HUDEP-2 (cell line): ENCODE data around the gene PSTK.

ENCODE experiments used
- DNase-seq, 76 experiments: peaks; one replicate each; lab custom pipeline; 2025; ENCODE audit not compliant: unreplicated experiment in 76 of 76; lab: John Stamatoyannopoulos, UW

PSTK gene, protein sequence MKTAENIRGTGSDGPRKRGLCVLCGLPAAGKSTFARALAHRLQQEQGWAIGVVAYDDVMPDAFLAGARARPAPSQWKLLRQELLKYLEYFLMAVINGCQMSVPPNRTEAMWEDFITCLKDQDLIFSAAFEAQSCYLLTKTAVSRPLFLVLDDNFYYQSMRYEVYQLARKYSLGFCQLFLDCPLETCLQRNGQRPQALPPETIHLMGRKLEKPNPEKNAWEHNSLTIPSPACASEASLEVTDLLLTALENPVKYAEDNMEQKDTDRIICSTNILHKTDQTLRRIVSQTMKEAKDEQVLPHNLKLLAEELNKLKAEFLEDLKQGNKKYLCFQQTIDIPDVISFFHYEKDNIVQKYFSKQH

DNA sequence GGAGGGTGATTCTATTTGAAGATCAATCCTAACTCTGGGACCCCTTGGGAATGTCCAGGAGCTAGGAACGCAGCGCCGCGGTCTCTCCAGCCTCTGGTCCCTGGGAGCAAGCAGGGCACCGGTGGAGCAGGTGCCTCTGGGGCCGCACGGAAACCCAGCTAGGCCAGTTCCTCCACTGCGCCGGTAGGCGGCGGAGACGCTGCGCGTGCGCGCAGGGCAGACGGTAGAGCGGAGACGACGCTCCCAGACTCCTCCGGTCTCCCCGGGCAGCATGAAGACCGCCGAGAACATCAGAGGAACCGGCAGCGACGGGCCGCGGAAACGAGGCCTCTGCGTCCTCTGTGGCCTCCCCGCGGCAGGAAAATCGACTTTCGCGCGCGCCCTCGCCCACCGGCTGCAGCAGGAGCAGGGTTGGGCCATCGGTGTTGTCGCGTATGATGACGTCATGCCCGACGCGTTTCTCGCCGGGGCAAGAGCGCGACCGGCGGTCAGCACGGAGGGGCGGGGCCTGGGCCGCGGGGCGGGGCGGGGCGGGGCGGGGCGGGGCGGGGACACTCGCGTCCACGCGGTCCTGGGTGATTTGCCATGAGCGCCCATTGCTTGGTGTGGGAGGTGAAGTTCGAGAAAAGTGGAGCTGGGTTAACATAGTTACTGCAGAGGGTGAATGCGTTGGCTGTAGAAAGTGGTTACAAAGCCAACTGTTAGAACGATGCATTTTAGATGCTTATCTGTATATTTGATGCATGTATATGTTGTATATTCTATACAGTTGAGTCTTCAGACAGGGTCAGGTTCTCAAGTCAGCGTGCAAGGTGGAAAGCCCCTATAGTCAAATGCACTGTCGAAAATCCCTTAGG is at the start of gene PSTK:
TSS of gene PSTK (plus strand) at position 193 of the 857 bp plus-strand sequence. CDS start at position 272, 79 bp downstream.
- DNase-seq, result peak in 75 of 76 experiments; percentile 15 to 96 (median 81)

DNA sequence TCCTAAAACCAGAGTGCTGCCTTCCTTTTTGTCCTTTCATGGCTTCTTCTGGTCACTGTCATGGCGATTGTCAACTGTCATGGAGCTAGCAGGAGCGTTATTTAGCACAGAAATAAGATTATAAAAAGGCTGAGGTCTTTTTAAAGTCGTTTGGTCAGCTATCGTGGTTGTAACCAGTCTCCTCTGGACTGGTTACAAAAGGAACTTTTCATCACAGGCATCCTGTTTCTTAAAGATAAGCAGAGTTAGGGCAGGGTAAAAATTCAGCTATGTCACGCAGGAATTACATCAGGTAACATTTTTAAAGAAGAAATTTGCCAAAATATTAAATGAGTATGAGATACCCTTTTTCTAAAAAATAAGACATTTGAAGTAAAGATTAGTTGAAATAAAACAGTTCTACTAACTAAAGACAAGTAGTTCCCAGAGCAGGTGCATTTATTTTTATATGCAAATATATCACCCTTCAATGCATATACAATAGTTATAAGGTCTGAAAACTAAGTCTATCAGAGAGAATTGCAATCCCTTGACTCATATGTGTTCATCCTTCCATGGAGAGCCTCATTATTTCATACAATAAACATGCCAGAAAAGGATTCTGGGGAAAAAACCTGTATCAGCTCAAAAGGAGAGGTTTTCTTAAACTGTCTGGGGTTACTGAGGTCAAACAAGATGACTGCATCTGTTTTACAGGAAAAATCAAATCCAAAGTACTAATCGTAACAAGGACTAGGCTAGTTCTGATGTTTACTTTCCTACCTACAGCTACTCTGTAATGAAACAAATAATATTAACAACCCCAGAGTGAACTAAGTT is 48.9 kb upstream of the PSTK start:
- DNase-seq, result peak in 42 of 76 experiments; percentile 1 to 79 (median 56)

DNA sequence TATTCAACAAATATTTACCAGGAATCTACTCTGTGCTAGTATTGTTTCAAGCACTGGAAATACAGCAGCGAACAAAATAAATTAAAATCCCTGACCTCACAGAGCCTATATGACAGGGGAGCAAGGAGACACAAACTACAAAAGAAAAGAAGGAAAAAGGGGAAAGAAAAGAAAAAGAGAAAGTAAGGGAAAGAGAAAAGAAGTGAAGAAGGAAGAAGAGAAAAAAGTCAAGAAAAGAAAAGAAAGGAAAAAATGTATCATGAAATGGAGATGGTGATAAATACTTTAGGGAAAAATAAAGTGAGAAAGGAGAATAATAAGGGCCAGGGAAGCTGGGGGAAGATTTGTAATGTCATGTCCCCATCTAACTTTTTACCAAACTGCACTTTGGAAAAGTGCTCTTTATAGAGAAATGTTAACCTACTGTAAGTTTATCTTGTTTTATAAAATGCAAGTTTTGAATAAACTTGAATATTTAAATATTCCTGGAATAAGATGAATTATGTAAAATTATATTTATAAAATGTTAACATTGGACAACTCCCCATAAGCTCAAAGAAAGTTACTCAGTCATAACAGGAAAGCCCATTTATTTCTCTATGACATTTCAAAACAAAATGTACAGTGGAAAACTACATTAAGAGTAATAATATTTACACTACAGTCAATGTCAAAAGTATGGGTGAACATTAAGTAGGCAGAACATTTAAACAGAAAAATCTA is 40.9 kb upstream of the PSTK start:
- DNase-seq, result no peak

DNA sequence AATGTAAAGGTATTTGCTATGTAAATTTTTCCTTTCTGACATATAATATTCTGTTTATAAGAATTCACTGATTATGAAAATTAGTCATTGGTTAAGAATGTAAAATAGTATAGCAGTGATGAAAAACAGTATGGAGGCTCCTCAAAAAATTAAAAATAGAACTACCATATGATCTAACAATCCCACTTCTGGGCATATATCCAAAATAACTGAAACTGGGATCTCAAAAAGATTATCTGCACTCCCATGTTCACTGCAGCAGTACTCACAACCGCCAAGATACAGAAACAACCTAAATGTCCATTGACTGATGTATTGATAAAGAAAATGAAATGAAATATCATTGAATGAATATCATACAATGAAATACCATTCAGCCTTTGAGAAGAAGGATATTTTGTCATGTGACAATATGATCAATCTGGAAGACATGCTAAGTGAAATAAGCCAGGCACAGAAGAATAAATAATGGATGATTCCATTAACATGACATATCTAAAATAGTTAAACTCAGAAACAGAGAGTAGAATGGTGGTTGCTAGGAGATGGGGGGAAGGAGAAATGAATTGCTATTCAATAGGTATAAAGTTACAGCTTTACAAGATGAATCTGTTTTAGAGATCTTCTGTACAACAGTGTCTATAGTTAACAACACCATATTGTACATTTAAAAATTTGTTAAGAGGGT is 40.2 kb upstream of the PSTK start:
- peak in 30 of 76 experiments; percentile 5 to 68 (median 26) for DNase-seq

DNA sequence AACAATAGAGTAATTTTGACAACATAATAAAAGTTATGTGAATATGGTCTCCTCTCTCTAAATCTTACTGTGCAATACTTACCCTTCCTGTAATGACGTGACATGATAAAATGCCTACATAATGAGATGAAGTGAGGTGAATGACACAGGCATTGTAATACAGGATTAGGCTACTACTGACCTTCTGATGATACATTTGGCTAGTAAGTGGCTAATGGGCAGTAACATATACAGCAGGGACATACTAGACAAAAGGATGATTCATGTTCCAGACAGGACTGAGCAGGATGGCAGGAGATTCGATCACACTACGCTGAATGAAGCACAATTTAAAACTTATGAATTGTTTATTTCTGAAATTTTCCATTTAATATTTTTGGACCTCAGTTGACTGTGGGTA is 30.9 kb upstream of the PSTK start:
- no peak for DNase-seq

DNA sequence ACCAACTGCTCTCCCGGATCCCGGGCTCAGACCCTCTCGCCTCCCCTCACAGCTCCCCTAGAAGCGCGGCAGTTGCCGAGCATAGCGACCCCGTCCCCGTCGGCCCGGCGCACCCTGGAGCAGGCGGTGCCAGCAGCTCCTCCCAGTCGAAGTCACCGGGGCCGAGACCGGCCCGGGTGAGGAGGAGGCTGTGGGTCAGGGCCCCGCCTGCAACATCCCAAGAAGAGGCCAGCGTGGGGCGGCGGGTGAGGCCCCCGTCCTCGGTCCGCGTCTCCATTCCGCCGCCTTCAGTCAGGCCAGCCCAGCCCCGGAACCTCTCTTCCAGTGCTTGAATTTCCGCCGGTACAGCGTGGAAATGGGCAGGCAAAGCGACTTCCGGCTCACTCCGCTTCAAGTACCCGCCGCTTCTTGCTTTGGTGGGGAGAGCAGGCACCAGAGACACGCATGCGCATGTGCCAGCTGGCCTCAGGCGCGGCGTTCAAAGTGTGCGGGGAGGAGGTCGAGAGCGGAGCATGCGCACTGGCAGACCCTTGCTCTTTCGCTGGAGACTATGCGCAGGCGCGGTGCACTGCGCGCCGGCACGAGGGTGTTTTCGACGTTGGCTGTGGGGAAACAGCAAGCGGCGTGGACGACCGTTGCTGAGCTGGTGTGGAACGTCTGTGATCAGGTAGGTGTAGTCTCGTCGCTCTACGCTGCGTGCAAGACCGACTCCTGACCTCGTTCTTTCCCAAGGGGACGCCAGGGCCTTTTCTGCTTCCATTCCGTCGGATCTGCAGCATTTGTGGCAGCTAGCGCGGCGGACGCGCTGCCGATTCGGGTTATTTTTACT is 26.1 kb upstream of the PSTK start, which contains the start of gene C10orf88:
TSS of gene C10orf88 (minus strand) at position 326 of the 829 bp plus-strand sequence. CDS start at position 277, 49 bp downstream.
- DNase-seq, result peak; percentile 29 to 99 (median 97)

DNA sequence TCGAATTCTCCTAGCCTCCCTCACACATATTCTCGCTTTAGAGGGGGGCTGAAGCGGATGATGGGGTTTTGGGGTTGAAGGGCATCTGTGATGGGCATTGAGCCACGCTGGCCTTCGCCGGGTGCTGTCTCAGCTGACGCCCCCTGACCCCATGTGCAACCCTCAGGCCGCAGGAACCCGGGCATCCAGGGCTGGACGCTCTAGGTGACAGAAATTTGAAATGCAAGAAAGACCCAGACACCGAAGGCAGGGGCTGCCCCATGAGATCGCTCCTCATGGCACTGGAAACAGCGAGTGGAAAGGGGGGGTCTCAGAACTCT is 25.5 kb upstream of the PSTK start:
- peak in 1 of 76 experiments; percentile 30 for DNase-seq

DNA sequence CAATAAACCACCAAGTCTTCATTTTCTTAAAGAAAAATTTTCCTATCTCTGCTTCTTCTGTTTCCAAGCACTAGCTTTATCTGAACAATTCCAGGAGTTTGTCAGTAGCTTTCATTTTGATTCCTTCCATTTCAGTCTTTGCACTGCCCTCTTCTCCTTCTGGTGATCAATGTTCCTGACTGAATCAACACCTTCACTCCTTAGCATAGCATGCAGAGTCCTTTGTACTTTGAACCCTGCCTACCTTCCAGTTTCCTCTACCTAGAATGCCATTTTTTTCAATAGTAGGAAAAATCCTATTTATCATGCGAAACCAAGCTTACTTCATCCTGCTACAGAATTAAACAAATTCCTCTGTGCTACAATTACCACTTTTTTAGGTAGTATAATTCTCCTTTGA is 24.3 kb upstream of the PSTK start:
- DNase-seq, result peak in 1 of 76 experiments; percentile 6

DNA sequence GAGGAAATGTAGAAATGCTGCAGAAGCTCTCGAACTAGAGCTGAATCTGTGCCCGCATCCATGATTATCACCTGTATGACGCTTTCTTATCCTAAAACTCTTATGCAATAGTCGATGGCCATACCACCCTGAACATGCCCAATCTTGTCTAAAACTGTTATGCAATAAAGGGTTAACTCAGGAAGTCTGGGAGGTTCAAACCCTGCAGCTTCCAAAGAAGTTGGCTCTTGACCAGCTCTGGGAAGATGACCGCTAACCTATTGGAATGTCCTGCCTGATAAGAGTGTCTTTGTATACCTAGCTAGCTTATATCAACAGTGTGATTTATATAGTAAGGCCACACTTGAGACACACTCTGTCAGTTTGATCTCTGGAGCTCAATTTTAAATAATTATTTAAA is 22.7 kb upstream of the PSTK start:
- no peak for DNase-seq

DNA sequence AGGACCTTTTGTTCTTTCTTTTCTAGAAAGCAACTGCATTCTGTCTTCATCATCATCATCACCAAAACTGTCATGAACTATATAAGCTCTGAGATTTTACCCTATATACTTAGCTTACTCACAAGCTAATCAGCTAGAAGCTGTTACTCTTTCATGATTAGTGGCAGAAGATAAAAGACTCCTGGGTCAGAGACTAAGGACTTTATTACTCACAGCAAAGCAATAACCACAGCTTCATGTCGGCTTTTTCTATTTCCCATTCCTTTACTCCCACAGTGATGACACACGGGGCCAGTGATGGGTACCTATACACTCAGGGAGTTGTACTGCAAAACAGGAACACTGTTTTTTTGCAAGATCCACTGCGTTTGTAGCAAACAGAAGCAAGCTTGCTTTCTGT is 17.8 kb upstream of the PSTK start:
- no peak for DNase-seq

DNA sequence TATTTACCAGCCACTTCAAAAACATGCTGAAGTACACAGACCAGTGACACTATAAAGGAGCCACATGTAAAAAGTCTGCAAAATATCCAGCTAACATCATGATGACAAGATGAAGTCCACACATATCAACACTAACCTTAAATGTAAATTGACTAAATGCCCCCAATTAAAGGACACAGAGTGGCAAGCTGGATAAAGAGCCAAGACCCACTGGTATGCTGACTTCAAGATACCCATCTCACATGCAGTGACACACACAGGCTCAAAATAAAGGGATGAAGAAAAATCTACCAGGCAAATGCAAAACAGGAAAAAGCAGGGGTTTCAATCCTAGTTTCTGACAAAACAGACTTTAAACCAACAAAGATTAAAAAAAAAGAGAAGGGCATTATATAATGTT is 13.3 kb upstream of the PSTK start:
- DNase-seq, result no peak

DNA sequence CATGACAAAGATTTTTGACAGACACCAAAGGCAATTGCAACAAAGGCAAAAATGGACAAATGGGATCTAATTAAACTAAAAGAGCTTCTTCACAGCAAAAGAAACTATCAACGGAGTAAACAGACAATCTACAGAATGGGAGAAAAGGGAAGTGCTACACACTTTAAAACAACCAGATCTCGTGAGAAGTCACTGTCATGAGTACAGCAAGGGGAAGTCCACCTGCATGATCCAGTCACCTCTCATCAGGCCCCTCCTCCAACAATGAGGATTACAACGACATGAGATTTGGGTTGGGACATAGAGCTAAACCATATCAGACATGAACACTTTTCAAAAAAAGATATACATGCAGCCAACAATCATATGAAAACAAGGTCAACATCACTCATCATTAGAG is 11.5 kb upstream of the PSTK start:
- no peak for DNase-seq

DNA sequence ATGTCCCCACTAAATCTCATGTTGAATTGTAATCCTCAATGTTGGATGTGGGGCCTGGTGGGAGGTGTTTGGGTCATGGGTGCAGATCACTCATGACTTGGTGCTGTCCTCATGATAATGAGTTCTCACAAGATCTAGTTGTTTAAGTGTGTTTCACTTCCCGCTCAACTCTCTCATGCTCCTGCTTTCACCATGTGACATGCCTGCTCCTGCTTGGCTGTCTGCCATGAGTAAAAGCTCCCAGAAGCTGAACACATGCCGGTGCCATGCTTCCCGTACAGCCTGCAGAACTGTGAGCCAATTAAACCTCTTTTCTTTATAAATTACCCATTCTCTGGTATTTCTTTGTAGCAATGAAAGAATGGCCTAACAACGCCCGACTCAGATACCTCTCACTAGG is 6.2 kb upstream of the PSTK start:
- DNase-seq, result no peak

DNA sequence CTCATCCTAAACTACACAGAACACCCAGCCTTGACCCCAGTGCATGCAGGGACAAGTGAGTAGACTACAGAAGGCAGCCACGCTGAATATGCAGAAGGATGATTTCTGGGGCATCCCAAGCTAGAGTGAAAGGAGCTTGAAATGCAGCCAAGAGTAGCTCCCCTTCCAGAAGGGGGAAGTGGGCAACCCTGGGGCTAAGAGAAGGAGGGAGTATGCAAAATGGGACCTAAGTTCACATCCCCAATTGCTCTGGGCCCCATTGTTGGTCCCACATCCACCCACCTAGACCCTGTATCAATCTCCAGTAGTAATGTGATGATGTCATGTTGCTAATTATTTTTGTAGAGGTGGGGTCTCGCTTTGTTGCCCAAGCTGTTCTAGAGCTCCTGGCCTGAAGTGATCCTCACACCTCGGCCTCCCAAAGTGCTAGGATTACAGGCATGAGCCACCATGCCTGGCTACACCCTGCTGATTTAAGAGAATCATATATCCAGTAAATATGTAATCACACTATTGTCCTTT is 5.6 kb upstream of the PSTK start:
- no peak for DNase-seq

DNA sequence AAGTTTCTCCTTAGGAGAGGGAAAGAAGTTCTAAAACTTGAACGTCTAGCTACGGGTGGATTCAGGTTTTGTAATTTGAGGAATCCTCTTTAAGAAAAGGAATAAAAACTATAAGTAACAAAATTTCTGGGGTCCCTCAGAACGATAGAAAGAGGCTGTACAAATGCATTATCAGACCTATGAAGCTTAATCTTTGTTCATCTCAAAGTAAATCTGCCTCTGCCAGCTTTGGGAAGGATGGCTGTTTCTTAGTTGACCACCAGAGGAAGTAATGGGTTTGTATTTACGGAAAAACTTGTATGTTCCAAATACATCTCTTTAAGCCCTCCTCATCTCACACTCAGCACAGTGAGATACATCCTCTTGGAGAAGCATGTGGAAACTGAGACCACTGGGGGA is 864 bp downstream of the PSTK start:
- DNase-seq, result peak in 27 of 76 experiments; percentile 0 to 61 (median 18)

DNA sequence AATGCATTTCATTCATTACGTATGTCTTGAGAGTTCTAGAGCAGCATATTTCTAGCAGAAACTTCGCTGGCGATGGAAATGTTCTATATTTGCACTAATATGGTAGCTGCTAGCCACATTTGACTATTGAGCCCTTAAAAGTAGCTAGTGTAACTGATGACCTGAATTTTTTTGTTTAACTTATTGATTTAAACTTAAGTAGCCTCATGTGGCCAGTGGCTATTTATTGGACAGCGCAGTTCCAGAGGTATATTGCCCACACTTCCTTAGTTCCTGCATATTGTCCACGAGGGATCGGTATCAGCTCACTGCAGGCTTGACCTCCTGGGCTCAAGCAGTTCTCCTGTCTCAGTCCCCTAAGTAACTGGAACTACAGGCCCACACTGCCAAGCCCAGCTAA is 3.7 kb downstream of the PSTK start:
- no peak for DNase-seq

DNA sequence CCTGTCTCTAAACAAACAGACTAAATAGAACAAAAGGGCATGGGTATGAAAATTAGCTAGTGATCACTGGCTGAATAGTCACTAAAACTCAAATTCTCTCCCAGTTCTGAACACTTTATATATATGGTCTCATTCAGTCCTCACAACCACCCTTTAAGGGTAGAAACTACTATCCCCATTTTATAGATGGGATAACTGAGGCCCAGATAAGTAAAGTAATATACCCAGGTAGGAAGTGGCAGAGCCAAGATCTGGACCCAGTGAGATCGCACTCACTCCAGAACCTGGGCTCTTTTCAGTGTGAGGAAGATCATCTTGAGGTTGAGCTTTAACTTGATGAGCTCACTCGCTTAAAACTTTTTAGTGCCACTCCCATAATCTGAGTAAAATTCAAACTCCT is 4.5 kb downstream of the PSTK start:
- DNase-seq, result no peak

DNA sequence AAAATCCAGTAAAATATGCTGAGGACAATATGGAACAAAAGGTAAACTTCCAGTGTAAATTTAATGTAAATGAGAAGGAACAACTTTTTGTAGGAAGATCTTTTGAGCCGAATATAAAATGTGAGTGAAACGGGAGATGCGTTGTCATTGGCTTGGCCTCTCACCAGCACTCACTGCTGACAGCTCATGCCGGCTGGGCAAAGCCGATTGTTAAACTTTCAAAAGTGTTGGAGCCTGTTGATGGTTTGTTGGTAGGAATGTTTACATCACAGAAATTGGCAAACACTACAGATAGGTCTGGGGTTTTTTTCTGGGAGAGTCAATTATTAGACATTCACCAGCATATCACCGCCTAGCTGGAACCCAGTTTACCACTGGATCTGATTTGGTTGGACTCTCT is 6.1 kb downstream of the PSTK start:
- no peak for DNase-seq

DNA sequence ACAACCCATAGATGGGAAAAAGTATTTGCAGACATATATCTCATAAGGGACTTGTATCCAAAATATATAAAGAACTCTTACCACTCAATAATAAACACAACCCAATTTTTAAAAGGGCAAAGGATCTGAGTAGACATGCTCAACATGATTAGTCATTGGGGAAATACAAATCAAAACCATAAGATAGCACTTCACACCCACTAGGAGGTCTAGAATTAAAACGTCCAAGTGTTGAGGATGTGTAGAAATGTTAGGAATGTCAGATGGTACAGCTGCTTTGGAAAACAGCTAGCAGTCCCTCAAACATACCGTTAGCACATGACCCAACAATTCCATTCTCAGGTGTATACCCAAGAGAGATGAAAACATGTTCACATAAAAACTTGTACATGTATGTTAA is 8.3 kb downstream of the PSTK start:
- DNase-seq, result no peak
